ENCODE measurements around the gene MYO1D.
"Not testable (repeated sequence)": the region's sequence is repeated elsewhere in the genome, so short reads cannot be mapped to it uniquely, and the experiment has no call there.

The MYO1D gene

GRCh38 chr17:32887410-32887809, 10.5 kb upstream of the MYO1D start:
- not testable (repeated sequence) for DNase-seq

- not testable (repeated sequence) for DNase-seq
These were observed 10.0 kb upstream of the MYO1D start for GRCh38 chr17:32886951-32887350.

GRCh38 chr17:32882734-32883133, 5.8 kb upstream of the MYO1D start:
- DNase-seq: no peak

- no peak for DNase-seq
These were observed 5.1 kb upstream of the MYO1D start for GRCh38 chr17:32882029-32882428.

- no peak for DNase-seq
These were observed 3.9 kb upstream of the MYO1D start for GRCh38 chr17:32880671-32881453.

- DNase-seq: no peak
These were observed 2.2 kb upstream of the MYO1D start for GRCh38 chr17:32879134-32879533.

- no peak for DNase-seq
These were observed 1.3 kb upstream of the MYO1D start for GRCh38 chr17:32878211-32878610.

- DNase-seq: peak; percentile 97
These were observed 340 bp upstream of the MYO1D start for GRCh38 chr17:32877164-32877764.

GRCh38 chr17:32875923-32876416, 954 bp downstream of the MYO1D start:
- DNase-seq: no peak

GRCh38 chr17:32875230-32875917, 1.6 kb downstream of the MYO1D start:
- DNase-seq: no peak

- no peak for DNase-seq
These were observed 3.8 kb downstream of the MYO1D start for GRCh38 chr17:32873114-32873513.

- DNase-seq: no peak
These were observed 5.2 kb downstream of the MYO1D start for GRCh38 chr17:32871746-32872145.

GRCh38 chr17:32870969-32871368, 6.0 kb downstream of the MYO1D start:
- DNase-seq: no peak

- DNase-seq: no peak
These were observed 6.8 kb downstream of the MYO1D start for GRCh38 chr17:32870027-32870670.

GRCh38 chr17:32869345-32870026, 7.4 kb downstream of the MYO1D start:
- no peak for DNase-seq

GRCh38 chr17:32865141-32865540, 11.8 kb downstream of the MYO1D start:
- no peak for DNase-seq

- DNase-seq: no peak
These were observed 13.4 kb downstream of the MYO1D start for GRCh38 chr17:32863559-32863958.

- DNase-seq: no peak
These were observed 14.0 kb downstream of the MYO1D start for GRCh38 chr17:32862940-32863339.

- DNase-seq: no peak
These were observed 14.9 kb downstream of the MYO1D start for GRCh38 chr17:32861981-32862380.

- DNase-seq: no peak
These were observed 16.9 kb downstream of the MYO1D start for GRCh38 chr17:32859857-32860525.

GRCh38 chr17:32855620-32856019, 21.3 kb downstream of the MYO1D start:
- no peak for DNase-seq

GRCh38 chr17:32854832-32855389, 22.0 kb downstream of the MYO1D start:
- DNase-seq: no peak
